Left ventricle myocardium inferior (tissue), 1 donor: ENCODE data around the gene DNMT1. TPM values are rescaled to one million over a fixed set of nuclear protein-coding genes. Genes with fewer than 3 reads are reported as not detected.

Experiments used
- DNase-seq: peaks from one replicate; pipeline ENCODE4 v3.0.0-alpha.2; 2020
- H3K27ac ChIP-seq: fragments of 200-600 bp; replicated peaks from 2 replicates; pipeline ENCODE4 v1.8.0; 2021
- H3K27me3 ChIP-seq: fragments of 200-600 bp; 2 replicates; pipeline ENCODE4 v1.8.0; 2021; ENCODE audit warnings: low read depth
- H3K36me3 ChIP-seq: fragments of 200-600 bp; 2 replicates; pipeline ENCODE4 v1.8.0; 2021
- H3K4me1 ChIP-seq: fragments of 200-600 bp; 2 replicates; pipeline ENCODE4 v1.8.0; 2021
- H3K4me3 ChIP-seq: fragments of 200-600 bp; 2 replicates; pipeline ENCODE4 v1.8.0; 2021; ENCODE audit warnings: mild to moderate bottlenecking, moderate library complexity
- H3K9me3 ChIP-seq: fragments of 200-600 bp; replicated peaks from 2 replicates; pipeline ENCODE4 v1.8.0; 2021
- intact Hi-C: fragments of 100-400 bp; cut with micrococcal nuclease; formaldehyde crosslinking; loops from one replicate; pipeline ENCODE4 v1.11.0; 2022
- total RNA-seq: library from RNA; stranded (reverse); fragmentation: NEBNext Ultra II Directional; extraction: Animal tissue kit (Norgen Biotek cat#: 25700); gene quantifications from one replicate; pipeline ENCODE4 v1.2.1, GENCODE V29; 2021
- TF ChIP-seq, protein P1 (sequence below): fragments of 200-600 bp; IDR thresholded peaks from 2 replicates; pipeline ENCODE4 v1.8.0; 2021; ENCODE audit warnings: antibody characterized with exemption, mild to moderate bottlenecking, borderline replicate concordance
- donor health status: DM: no; HTN: yes; CAD: no; lungs with severe emphysema.

Gene DNMT1
- total RNA-seq, 1 donor from 2014 or later = 23.9 TPM

DNA sequence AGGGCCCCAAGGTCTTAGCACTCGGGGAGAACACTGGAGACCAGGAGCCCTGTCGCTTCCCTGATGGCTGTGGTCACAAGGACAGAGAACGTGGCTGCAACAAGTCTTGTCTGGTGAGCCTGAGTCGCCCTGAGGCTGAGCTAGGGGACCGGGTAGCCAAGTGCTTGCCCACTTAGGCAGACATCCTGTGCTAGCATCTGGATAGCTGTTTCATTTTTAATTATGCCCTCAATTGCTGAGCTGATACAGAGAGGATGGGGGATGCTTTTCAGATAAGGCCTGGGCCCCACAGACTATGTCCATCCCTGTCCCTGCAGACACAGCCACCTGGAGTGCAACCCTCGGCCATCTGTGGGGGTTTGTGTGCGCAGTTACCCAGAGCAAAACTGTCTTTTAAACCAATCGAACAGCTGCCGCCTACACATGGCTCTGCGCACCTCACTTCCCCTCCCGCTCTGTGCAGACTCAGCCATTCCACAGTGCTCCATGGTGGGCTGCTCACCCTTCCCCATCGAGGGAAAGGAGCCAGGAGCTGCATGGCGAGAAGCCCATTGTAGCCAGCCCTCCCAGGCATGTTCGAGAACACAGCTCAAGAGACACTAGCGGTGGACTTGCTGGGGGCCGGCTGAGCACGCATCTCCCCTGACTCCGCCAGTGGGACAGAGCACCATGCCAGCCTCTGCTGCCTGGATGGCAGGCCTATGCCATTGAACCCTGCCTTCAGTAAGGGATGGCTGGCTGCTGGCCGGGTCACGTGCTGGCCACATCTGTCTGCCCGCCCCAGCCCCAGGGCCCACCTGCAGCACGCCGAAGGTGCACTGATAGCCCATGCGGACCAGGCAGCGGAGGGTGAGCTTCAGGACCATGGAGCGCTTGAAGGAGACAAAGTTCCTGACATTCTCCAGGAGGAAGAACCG lies 55.6 kb downstream of the DNMT1 start:
- no peak overlapping the region for H3K4me3 ChIP-seq
- H3K27ac ChIP-seq = no peak overlapping the region
- TF ChIP-seq, protein P1, sequence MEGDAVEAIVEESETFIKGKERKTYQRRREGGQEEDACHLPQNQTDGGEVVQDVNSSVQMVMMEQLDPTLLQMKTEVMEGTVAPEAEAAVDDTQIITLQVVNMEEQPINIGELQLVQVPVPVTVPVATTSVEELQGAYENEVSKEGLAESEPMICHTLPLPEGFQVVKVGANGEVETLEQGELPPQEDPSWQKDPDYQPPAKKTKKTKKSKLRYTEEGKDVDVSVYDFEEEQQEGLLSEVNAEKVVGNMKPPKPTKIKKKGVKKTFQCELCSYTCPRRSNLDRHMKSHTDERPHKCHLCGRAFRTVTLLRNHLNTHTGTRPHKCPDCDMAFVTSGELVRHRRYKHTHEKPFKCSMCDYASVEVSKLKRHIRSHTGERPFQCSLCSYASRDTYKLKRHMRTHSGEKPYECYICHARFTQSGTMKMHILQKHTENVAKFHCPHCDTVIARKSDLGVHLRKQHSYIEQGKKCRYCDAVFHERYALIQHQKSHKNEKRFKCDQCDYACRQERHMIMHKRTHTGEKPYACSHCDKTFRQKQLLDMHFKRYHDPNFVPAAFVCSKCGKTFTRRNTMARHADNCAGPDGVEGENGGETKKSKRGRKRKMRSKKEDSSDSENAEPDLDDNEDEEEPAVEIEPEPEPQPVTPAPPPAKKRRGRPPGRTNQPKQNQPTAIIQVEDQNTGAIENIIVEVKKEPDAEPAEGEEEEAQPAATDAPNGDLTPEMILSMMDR = no peak
- no peaks in the 10 kb centered on the region for H3K4me1 ChIP-seq
- H3K36me3 ChIP-seq = peaks cover 99% of the 10 kb centered on the region
- intact Hi-C loops = no loop called here
- no peaks in the 10 kb centered on the region for H3K27me3 ChIP-seq
- no peaks in the 10 kb centered on the region for H3K9me3 ChIP-seq
- no peak for DNase-seq

DNA sequence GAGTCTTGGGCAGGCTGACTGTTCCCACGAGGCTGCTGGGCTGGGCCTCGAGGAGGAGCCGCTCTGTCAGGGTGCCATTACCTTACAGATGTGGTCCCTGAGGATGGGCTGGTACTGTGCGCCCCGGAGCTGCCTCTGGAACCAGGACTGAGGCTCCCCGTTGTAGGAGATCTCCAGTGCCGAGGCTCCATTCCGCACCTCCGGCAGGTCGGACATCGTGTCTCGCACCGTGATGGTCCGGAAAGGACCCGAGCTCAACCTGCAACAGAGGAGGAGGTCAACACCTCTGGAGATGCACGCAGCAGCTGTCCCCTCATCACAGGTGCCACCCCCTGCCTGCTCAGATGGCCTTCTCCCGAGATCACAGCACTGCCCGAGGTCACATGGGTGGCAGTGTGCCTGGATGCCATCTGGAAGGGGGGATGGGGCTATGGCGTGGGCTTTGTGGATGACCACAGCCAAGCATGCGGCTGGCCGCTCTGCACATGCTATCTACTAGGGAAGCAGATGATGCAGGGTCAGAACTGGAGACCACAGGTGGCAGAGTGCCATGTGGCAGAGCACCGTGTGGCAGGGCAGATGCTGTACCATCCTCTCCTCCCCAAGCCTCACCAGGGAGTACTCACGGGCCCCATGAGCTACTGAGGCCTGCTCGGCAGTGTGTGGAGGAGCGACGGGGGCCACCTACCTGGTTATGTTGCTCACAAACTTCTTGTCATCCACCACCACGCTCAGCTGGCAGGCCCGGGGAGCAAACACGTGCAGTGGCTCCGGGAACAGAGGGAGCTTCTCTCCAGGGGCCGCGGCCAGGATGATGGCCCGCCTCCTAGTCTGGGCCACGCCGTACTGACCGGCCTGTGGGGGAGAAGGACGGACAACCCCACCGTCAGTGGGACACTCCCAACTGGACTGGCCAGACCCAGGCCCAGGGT lies 56.7 kb downstream of the DNMT1 start:
- TF ChIP-seq, protein P1 = no peak
- intact Hi-C loops = no loop called here
- Histone ChIP-seq H3K36me3 (peaks cover 99% of the 10 kb centered on the region), H3K27ac (no peak overlapping the region), H3K4me3 (no peak overlapping the region), H3K27me3 (no peaks in the 10 kb centered on the region), H3K4me1 (no peaks in the 10 kb centered on the region), H3K9me3 (no peaks in the 10 kb centered on the region)
- no peak for DNase-seq

DNA sequence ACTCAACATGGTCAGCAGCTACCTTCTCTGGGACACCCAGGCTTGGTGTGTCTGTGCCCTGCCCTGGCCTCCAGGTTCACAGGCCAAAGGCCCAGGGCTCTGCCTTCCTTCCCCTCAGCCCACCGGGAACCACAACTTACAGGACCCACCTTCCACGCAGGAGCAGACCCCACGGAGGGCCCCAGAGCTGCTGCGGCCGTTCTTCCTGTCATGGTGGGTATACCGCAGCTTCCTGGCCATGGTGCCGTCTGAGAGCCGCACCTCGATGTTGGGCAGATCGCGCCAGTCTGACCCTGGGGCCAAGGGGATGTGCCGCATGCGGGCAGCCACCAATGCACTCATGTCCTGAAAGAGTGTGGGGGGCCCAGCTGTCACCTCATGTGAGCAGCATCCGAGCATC lies 57.8 kb downstream of the DNMT1 start:
- intact Hi-C loops = no loop called here
- Histone ChIP-seq H3K27ac (no peak overlapping the region), H3K4me1 (no peaks in the 10 kb centered on the region), H3K9me3 (no peaks in the 10 kb centered on the region), H3K4me3 (no peak overlapping the region), H3K27me3 (no peaks in the 10 kb centered on the region), H3K36me3 (peaks cover 99% of the 10 kb centered on the region)
- no peak for DNase-seq
- TF ChIP-seq, protein P1 = no peak

DNA sequence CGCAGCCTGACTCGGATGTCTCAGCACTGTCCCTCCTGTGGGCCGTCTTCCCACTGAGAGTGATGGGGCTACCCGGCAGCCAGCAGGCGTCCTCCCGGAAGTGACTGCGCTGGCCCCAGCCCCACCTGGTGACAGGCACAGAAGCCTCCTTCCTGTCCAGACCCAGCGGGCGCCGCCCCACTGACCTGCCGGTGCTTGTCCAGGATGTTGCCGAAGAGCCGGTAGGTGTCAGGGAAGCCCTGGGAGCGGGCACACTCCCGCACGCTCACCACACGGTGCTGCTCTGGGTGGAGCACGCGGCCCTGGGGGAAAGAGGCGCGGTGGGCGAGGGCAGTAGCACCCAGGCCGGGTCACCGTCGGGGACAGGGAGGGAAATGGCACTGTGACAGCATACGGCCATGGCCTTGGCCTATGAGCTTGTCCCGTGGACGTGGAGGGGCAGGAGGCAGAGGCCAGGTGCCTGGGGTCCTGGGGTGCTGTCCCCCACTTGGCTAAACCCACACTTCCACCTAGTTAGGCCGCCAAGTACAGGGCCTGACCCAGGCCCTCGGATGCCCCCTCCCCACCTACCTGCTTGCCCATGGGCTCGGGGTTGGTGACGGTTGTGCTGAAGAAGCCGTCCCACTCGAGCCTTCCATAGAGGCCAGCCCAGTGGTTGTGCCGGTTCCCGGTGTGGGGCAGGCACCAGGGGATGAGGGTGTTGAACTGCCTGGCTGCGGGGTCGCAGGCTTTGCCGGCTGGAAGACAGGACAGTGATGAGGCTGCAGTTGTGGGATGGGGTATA lies 59.0 kb downstream of the DNMT1 start:
- Histone ChIP-seq H3K27me3 (no peaks in the 10 kb centered on the region), H3K4me3 (no peak overlapping the region), H3K4me1 (no peaks in the 10 kb centered on the region), H3K9me3 (no peaks in the 10 kb centered on the region), H3K36me3 (peaks cover 97% of the 10 kb centered on the region), H3K27ac (no peak overlapping the region)
- DNase-seq = no peak
- TF ChIP-seq, protein P1 = no peak
- intact Hi-C loops = no loop called here

DNA sequence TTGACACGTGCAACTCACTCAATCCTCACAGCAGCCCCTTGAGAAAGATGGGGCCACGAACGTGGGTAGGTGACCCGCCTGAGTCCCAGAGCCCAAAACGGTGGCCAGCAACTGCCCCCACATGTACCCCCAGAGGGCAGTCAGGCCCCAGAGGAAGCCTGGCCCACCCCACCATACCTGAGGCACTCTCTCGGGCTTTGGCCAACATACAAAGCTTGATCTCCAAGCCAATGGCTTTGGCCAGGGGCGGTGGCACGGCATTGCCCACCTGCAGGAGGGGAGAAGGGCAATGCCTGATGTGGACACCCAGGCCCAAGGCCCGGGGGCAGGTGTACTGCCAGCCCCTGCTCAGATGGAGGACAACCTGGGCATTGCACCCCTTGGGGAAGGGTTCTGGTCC lies 60.7 kb downstream of the DNMT1 start:
- TF ChIP-seq, protein P1 = no peak
- Histone ChIP-seq H3K9me3 (no peaks in the 10 kb centered on the region), H3K4me1 (no peaks in the 10 kb centered on the region), H3K27me3 (no peaks in the 10 kb centered on the region), H3K27ac (no peak overlapping the region), H3K4me3 (no peak overlapping the region), H3K36me3 (peaks cover 90% of the 10 kb centered on the region)
- intact Hi-C loops = no loop called here
- no peak for DNase-seq
